Ishikawa (cell line): ENCODE measurements around the gene CHST9.

Experiments
- CEBPB ChIP-seq: IDR thresholded peaks from 2 replicates; pipeline ENCODE4 v1.6.1; 2012
- EGR1 ChIP-seq: IDR thresholded peaks from 2 replicates; pipeline ENCODE4 v1.6.1; 2012
- EP300 ChIP-seq: IDR thresholded peaks from 2 replicates; pipeline ENCODE4 v1.6.1; 2012; ENCODE audit warnings: borderline replicate concordance
- FOXM1 ChIP-seq: IDR thresholded peaks from 2 replicates; pipeline ENCODE4 v1.6.1; 2012; ENCODE audit warnings: low read depth, borderline replicate concordance
- RAD21 ChIP-seq: IDR thresholded peaks from 2 replicates; pipeline ENCODE4 v1.6.1; 2012; ENCODE audit warnings: low read depth
- TAF1 ChIP-seq: IDR thresholded peaks from 2 replicates; pipeline ENCODE4 v1.6.1; 2012; ENCODE audit warnings: low read depth, mild to moderate bottlenecking
- TEAD4 ChIP-seq: IDR thresholded peaks from 2 replicates; pipeline ENCODE4 v1.6.1; 2012
- YY1 ChIP-seq: IDR thresholded peaks from 2 replicates; pipeline ENCODE4 v1.6.1; 2012; ENCODE audit warnings: low read depth
- TF ChIP-seq, protein P1 (sequence below): IDR thresholded peaks from 2 replicates; pipeline ENCODE4 v1.6.1; 2012
- TF ChIP-seq, protein P2 (sequence below): IDR thresholded peaks from 2 replicates; pipeline ENCODE4 v1.6.1; 2012; ENCODE audit warnings: low read depth, mild to moderate bottlenecking
- TF ChIP-seq, protein P3 (sequence below): IDR thresholded peaks from 2 replicates; pipeline ENCODE4 v1.6.1; 2012

DNA sequence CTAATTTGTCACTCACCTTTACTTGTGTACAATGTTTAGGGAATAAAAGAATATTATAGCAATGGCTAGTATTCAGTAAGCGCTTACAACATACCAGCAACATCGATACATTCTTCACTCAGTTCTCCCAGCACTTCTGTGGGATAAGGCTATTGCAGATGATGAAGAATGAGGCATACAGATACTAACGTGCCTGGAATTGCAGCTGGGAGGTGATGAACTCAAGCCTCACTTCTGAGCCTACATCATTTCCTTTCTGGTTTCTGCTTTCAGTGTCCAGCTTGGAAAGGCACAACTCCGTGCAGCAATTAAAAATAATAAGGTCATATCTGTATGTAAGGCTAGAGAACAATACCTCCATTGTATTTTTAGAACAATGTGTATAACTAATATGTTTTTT lies 224.2 kb downstream of the CHST9 start:
- TF ChIP-seq, protein P1, sequence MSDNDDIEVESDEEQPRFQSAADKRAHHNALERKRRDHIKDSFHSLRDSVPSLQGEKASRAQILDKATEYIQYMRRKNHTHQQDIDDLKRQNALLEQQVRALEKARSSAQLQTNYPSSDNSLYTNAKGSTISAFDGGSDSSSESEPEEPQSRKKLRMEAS, result no peak
- TF ChIP-seq, protein P2, sequence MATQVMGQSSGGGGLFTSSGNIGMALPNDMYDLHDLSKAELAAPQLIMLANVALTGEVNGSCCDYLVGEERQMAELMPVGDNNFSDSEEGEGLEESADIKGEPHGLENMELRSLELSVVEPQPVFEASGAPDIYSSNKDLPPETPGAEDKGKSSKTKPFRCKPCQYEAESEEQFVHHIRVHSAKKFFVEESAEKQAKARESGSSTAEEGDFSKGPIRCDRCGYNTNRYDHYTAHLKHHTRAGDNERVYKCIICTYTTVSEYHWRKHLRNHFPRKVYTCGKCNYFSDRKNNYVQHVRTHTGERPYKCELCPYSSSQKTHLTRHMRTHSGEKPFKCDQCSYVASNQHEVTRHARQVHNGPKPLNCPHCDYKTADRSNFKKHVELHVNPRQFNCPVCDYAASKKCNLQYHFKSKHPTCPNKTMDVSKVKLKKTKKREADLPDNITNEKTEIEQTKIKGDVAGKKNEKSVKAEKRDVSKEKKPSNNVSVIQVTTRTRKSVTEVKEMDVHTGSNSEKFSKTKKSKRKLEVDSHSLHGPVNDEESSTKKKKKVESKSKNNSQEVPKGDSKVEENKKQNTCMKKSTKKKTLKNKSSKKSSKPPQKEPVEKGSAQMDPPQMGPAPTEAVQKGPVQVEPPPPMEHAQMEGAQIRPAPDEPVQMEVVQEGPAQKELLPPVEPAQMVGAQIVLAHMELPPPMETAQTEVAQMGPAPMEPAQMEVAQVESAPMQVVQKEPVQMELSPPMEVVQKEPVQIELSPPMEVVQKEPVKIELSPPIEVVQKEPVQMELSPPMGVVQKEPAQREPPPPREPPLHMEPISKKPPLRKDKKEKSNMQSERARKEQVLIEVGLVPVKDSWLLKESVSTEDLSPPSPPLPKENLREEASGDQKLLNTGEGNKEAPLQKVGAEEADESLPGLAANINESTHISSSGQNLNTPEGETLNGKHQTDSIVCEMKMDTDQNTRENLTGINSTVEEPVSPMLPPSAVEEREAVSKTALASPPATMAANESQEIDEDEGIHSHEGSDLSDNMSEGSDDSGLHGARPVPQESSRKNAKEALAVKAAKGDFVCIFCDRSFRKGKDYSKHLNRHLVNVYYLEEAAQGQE, result no peak
- TF ChIP-seq YY1 (no peak), RAD21 (no peak), EP300 (no peak), CEBPB (no peak), FOXM1 (no peak), TEAD4 (no peak), EGR1 (no peak), TAF1 (no peak)
- TF ChIP-seq, protein P3, sequence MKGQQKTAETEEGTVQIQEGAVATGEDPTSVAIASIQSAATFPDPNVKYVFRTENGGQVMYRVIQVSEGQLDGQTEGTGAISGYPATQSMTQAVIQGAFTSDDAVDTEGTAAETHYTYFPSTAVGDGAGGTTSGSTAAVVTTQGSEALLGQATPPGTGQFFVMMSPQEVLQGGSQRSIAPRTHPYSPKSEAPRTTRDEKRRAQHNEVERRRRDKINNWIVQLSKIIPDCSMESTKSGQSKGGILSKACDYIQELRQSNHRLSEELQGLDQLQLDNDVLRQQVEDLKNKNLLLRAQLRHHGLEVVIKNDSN, result no peak
